GM19193 (cell line): ENCODE data around the gene STRIP2.

ENCODE experiments used
- POLR2A ChIP-seq: IDR thresholded peaks from 4 replicates; pipeline ENCODE4 v1.6.1; 2011; ENCODE audit not compliant: insufficient read depth, insufficient read length; ENCODE audit errors: extremely low read depth

STRIP2 gene

DNA sequence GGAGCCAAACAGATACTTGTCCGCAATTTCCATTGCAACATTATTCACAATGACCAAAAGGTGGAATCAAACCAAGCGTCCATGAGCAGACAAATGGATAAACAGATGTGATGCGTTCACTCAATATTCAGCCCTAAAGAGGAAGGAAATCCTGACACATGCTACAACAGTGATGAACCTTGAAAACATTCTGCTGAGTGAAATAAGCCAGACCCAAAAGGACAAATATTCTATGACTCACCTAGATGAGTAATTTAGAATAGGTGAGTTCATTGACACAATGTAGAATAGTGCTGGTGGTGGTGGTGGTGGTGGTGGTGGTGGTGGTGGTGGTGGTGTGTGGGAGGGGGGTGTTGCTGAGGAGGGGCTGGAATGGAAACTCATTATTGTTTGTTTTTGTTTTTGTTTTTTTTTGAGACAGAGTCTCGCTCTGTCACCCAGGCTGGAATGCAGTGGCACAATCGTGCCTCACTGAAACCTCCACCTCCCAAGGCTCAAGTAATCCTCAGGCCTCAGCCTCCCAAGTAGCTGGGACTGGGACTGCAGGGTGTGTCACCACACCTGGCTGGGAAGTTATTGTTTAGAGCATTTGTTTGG is 96.7 kb downstream of the STRIP2 start:
- no peak for TF ChIP-seq POLR2A

DNA sequence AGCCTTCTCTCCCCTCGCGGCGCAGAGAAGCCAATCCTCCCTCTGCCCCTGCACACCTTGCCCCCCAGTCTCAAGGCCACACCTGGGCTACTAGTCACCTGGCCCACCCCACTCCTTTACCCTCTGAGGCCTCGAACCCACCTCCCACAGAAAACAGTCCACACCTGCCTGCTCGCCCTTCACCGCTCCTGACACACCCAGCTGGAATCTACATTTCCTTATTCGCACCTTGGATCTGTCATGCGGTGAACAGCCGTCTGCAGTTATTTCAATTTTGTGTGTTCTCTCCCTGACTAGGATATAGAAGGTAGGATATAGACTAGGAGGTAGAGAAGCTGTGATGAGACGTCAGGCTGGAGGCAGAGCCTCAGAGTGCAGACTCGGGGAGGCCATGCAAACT is 97.5 kb downstream of the STRIP2 start:
- TF ChIP-seq POLR2A: no peak

DNA sequence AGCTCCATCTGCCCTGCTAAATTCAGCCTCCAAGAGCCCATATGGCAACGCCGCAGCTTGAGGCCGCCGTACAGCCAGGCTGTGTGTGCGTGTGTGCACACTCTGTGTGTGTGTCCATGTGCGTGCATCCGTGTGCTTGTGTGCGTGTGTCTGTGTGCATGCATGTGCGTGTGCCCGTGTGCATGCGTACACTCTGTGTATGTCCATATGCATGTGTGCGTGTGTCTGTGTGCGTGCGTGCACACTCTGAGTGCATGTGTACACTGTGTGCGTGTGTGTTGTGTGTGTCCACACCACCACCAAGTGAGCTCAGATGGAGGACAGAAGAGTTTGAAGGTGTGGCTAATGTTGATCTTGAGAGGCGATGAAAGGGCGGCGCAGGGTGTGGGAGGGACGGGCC is 98.1 kb downstream of the STRIP2 start:
- no peak for TF ChIP-seq POLR2A

DNA sequence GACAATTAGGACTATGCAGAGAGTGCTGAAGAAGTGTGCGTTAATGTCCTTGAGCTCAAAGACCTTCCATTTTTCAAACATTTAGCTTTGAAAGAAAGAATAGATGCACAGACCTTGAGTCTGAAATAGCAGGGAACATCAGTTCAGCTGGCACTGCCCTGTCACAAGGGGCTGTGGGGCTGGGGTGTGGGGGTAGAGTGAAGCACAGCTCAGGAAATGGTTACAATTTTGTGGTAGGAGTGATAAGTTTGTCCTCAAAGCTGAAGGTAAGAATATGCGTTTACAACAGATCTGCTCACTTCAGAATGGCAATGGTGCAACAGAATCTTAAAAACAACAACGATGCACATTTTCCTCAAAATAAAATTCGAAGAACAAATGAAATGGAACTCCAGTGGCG is 101.7 kb downstream of the STRIP2 start:
- no peak for TF ChIP-seq POLR2A

DNA sequence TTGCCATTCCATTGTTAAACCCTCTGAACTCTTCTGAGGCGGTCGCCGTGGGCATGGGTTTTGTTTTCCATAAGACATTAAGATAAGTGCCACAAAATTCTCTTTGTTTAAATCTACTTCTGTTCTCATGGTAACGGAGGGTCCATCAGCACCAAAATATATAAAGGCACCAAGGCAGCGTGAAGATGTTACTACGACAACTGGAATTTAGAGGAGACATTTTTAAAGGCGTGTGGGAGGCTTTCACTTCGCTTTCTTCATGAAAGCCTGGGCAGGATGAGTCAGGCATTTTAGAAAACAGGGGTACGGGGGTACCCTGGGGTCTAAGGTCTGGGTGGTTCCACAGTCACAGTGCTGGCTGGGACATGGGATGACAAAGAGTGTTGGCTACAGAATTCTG is 102.1 kb downstream of the STRIP2 start:
- TF ChIP-seq POLR2A: no peak
